ENCODE results near the gene KCNMB4. TPM values are rescaled to one million over a fixed set of nuclear protein-coding genes. Genes with fewer than 3 reads are reported as not detected.

The KCNMB4 gene, protein sequence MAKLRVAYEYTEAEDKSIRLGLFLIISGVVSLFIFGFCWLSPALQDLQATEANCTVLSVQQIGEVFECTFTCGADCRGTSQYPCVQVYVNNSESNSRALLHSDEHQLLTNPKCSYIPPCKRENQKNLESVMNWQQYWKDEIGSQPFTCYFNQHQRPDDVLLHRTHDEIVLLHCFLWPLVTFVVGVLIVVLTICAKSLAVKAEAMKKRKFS
- total RNA-seq (2022) (6.4 and 8.4 TPM in 2 replicates), Bru-seq, nascent RNA (percentile 64 among the genes with signal in this experiment), BruChase-seq, experiment 1, labeled RNA remaining after a 6-hour chase (percentile 60 among the genes with signal in this experiment), BruChase-seq, experiment 2, labeled RNA remaining after a 2-hour chase (percentile 54 among the genes with signal in this experiment)
- long read RNA-seq, full-length matches to known transcripts = 19 of 21 reads
- long read RNA-seq, partial matches to known transcripts = 0 of 21 reads
- long read RNA-seq, other reads (novel, unspliced or antisense) = 2 of 21 reads

DNA sequence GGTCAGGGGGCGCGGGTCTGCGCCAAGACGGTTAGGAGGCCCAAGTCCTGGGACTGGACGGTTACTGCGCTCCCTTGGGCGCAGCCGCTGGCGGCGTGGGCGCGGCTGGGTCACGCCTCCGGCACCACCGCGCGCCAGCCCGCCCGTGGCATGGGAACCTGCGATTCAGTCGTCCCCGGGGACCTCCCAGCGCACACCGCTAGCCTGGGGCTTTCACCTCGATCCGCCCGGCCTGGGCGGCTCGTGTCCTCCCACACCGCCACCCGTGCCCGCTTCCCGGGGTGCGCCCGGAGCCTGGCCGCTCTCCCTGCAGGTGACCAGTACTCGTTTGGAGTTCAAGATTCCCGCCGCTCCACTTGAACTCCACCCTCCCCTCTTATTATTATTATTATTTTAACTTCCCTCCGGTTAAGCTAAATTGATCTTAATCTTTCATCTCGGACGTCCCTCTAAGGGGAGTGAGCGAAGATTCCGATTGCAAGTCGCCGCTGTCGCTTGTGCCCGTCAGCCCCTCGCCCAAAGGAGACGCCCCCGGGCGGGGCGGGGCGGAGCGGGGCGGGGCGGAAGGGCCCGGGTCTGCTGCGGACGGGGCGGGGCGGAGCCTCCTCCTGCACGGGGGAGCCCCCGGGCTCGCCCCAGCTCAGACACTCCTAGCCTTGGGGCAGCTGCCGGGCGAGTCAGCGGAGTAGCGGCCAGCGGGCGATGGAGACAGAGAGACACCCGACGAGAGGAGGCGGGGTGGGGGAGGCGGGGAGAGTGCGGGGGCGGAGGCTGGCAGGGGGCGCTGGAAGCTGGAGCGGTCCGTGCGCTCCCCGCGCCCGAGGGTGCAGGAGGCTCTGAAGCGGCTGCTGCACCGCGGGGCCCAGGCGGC lies at the start of gene KCNMB4:
Gene KCNMB4, plus strand, starts transcription at position 643 of the 871 bp plus-strand sequence. CDS start 445 bp downstream, outside the sequence.
- intact Hi-C loops (cut with micrococcal nuclease; ENCODE audit: unreplicated experiment) = loop anchor here (5.0 to 10.0 kb wide), 4 partner anchors 141 to 489 kb away; no protein-coding TSS in a partner anchor

DNA sequence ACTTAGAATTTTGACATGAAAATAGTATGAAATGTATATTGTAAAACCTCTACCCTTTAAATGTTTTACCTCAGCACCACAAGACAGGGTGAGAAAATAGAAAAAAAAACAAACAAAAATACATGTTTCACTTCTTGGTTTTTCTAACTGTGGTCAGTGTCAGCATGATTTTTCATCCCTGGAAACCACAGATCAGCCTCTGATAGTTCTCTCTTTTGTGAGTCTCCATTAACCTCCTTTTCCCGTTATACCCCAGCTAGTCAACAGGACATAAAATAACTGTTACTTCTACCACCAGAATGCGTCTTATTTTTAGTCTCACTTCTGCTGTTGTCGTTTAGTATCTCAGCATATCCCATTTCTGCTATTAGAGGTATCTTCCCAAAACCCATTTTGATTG lies 48.3 kb upstream of the KCNMB4 start:
- TF ChIP-seq, protein P1, sequence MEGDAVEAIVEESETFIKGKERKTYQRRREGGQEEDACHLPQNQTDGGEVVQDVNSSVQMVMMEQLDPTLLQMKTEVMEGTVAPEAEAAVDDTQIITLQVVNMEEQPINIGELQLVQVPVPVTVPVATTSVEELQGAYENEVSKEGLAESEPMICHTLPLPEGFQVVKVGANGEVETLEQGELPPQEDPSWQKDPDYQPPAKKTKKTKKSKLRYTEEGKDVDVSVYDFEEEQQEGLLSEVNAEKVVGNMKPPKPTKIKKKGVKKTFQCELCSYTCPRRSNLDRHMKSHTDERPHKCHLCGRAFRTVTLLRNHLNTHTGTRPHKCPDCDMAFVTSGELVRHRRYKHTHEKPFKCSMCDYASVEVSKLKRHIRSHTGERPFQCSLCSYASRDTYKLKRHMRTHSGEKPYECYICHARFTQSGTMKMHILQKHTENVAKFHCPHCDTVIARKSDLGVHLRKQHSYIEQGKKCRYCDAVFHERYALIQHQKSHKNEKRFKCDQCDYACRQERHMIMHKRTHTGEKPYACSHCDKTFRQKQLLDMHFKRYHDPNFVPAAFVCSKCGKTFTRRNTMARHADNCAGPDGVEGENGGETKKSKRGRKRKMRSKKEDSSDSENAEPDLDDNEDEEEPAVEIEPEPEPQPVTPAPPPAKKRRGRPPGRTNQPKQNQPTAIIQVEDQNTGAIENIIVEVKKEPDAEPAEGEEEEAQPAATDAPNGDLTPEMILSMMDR (IDR thresholded peaks at IDR 0.05; ENCODE audit: unreplicated experiment) = no peak
- peaks cover 17% of the 10 kb centered on the region for H3K36me3 Mint-ChIP-seq (ENCODE audit: insufficient read depth, unreplicated experiment)
- no peaks in the 10 kb centered on the region for H3K27me3 Mint-ChIP-seq (ENCODE audit: unreplicated experiment)
- CTCF ChIA-PET = no interaction called here
- H3K27ac Mint-ChIP-seq (ENCODE audit: unreplicated experiment) = no peak overlapping the region
- DNase-seq = no peak
- no peak overlapping the region for H3K4me3 Mint-ChIP-seq (ENCODE audit: low read depth, unreplicated experiment)
- H3K9me3 Mint-ChIP-seq (ENCODE audit: low read depth, unreplicated experiment) = no peaks in the 10 kb centered on the region
- intact Hi-C loops (cut with micrococcal nuclease; ENCODE audit: unreplicated experiment) = no loop called here
- H3K4me1 Mint-ChIP-seq (ENCODE audit: low read depth, unreplicated experiment) = no peaks in the 10 kb centered on the region
- no TSS peak for BruUV-seq (replicated peaks)

More for the DNA sequence above, at the start of gene KCNMB4:
- TF ChIP-seq, protein P1 (IDR thresholded peaks at IDR 0.05; ENCODE audit: unreplicated experiment) = no peak
- H3K4me1 Mint-ChIP-seq (ENCODE audit: low read depth, unreplicated experiment) = peaks cover 18% of the 10 kb centered on the region
- CTCF ChIA-PET = interaction anchor here (0.6 to 1.1 kb wide), 3 partner anchors 25 to 778 kb away, joined by 3 to 7 read pairs (median 4); no protein-coding TSS in a partner anchor
- no peaks in the 10 kb centered on the region for H3K27me3 Mint-ChIP-seq (ENCODE audit: unreplicated experiment)
- peaks cover 30% of the 10 kb centered on the region for H3K36me3 Mint-ChIP-seq (ENCODE audit: insufficient read depth, unreplicated experiment)
- peak within 1 kb of the TSS; percentile 86 for H3K27ac Mint-ChIP-seq (ENCODE audit: unreplicated experiment)
- peak; percentile 93 for DNase-seq
- no TSS peak for BruUV-seq (replicated peaks)
- H3K9me3 Mint-ChIP-seq (ENCODE audit: low read depth, unreplicated experiment) = no peaks in the 10 kb centered on the region
- H3K4me3 Mint-ChIP-seq (ENCODE audit: low read depth, unreplicated experiment) = peak within 1 kb of the TSS; percentile 99

DNA sequence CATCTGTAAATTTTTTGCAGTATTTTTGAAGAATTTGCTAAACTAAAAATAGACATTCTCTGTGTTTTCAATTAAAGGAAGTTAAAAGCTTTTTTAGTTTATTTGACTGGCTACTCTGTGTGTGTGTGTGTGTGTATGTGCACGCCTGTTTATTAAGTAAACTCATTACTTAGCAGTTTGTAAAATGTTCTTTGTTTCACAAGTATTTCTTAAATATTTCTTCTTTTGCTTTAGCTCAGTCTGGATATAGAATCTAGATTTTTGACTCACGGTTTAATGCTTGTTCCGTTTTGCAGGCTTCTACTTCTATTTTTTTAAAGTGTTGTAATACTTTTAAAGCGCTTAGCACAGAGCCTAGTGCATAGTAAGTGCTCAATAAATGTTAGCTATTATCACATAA lies 46.5 kb upstream of the KCNMB4 start:
- Mint-ChIP-seq H3K27me3 (ENCODE audit: unreplicated experiment) (no peaks in the 10 kb centered on the region), H3K9me3 (ENCODE audit: low read depth, unreplicated experiment) (no peaks in the 10 kb centered on the region), H3K27ac (ENCODE audit: unreplicated experiment) (no peak overlapping the region), H3K36me3 (ENCODE audit: insufficient read depth, unreplicated experiment) (peaks cover 11% of the 10 kb centered on the region), H3K4me1 (ENCODE audit: low read depth, unreplicated experiment) (peaks cover 1% of the 10 kb centered on the region), H3K4me3 (ENCODE audit: low read depth, unreplicated experiment) (no peak overlapping the region)
- CTCF ChIA-PET = no interaction called here
- DNase-seq = no peak
- TF ChIP-seq, protein P1 (IDR thresholded peaks at IDR 0.05; ENCODE audit: unreplicated experiment) = no peak
- no TSS peak for BruUV-seq (replicated peaks)
- intact Hi-C loops (cut with micrococcal nuclease; ENCODE audit: unreplicated experiment) = no loop called here

DNA sequence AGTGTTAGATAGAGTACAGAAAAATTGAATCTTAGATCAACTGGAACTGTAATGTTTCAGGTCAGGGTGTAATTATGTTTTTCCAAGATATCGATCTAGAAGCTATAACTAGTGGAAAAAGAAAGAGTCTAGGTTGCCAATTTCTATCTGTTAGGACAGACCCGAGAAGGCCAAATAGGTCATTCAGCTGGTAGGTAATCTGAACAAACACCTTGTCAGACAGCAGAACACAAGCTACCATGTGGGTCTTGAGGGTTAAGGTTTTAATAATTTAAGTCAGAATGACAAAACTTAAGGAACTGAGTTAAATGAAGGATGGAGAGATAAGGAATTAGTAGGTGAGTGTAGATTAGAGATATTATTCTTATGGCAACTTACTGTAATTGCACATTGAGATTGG lies 44.9 kb upstream of the KCNMB4 start:
- Mint-ChIP-seq H3K9me3 (ENCODE audit: low read depth, unreplicated experiment) (no peaks in the 10 kb centered on the region), H3K4me1 (ENCODE audit: low read depth, unreplicated experiment) (peaks cover 9% of the 10 kb centered on the region), H3K4me3 (ENCODE audit: low read depth, unreplicated experiment) (no peak overlapping the region), H3K27me3 (ENCODE audit: unreplicated experiment) (no peaks in the 10 kb centered on the region), H3K36me3 (ENCODE audit: insufficient read depth, unreplicated experiment) (peaks cover 4% of the 10 kb centered on the region), H3K27ac (ENCODE audit: unreplicated experiment) (no peak overlapping the region)
- intact Hi-C loops (cut with micrococcal nuclease; ENCODE audit: unreplicated experiment) = no loop called here
- no TSS peak for BruUV-seq (replicated peaks)
- DNase-seq = no peak
- TF ChIP-seq, protein P1 (IDR thresholded peaks at IDR 0.05; ENCODE audit: unreplicated experiment) = no peak
- CTCF ChIA-PET = no interaction called here
